GM18511 (cell line): Measurements from ENCODE around the gene ACER1.

Source experiments
- ATAC-seq: cut with Tn5 transposase; IDR thresholded peaks from one replicate; pipeline ENCODE4 v1.9.1; 2021; ENCODE audit warnings: mild to moderate bottlenecking, moderate library complexity; ENCODE audit not compliant: unreplicated experiment

The ACER1 gene

GRCh38 chr19:6269101-6269886 lies 64.1 kb downstream of the ACER1 start:
- no peak for ATAC-seq

GRCh38 chr19:6268382-6268771 lies 65.0 kb downstream of the ACER1 start:
- no peak for ATAC-seq

GRCh38 chr19:6267552-6268381 lies 65.6 kb downstream of the ACER1 start:
- ATAC-seq, result no peak

- no peak for ATAC-seq
Observed at GRCh38 chr19:6264803-6265202, 68.6 kb downstream of the ACER1 start.

- no peak for ATAC-seq
Observed at GRCh38 chr19:6263735-6264444, 69.5 kb downstream of the ACER1 start.

DNA sequence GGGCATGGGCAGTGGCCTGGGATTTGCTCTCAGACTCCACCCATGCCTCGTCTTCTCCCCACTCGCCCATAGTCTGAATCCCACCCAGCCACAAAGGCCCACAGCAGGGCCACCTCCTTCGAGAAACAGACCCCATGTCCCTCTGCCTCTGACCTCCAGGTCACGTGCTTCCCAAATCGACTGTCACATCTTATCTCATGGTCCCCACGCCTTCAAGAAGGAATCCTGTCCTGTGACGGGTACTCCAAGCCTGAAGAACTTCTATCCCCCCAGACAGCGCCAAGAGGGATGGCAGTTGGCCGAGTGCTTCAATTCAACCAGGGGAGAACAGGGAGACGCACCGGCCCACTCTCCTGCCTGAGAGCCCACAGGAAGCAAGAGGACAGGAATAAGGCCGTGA lies 70.1 kb downstream of the ACER1 start:
- no peak for ATAC-seq

GRCh38 chr19:6262519-6262918 lies 70.9 kb downstream of the ACER1 start:
- ATAC-seq, result no peak

DNA sequence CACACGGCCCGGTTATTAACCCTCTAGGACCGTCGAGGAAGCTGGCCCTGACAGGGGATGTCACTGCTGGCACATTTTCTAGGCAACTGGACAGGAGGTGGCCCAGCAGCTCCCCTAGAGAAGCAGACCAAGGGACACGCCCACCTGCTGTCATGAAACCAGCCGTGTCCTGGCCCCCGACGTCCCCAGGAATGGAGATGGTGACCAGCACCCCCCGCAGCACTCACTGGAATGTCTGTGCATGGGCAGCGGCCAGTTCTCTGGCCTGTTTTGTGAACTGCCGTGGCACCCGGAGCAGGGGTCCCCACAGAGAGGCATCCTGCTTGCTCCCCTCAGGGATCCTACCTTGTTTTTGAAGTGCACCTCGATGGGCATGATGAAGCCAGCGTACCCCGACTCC lies 71.5 kb downstream of the ACER1 start:
- ATAC-seq, result no peak

GRCh38 chr19:6260912-6261650 lies 72.3 kb downstream of the ACER1 start:
- ATAC-seq, result no peak

- ATAC-seq, result no peak
Observed at GRCh38 chr19:6260376-6260775, 73.0 kb downstream of the ACER1 start.

- ATAC-seq, result no peak
Observed at GRCh38 chr19:6259312-6259861, 74.0 kb downstream of the ACER1 start.

DNA sequence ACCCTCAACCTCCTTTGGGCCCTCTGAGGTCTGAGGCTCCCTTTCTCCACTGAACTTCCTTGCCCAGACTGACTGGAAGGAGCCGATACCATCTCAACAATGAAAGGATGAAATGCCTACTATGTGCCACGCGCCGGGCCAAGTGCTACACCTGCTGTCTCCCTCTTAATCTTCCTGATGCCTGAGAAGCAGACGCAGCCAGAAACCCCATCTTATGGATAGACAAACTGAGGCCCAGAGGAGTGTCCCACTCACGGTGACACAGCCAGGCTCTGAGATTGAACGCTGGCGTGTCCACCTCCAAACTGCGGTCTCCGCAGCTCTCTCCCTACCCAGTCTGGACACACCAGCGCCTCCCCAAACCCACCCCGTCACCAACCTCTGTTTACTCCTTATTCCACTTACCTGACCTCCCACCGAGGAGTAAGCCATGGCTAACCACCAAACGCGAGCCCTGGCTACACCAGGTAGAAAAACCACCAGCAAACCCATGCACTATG lies 74.5 kb downstream of the ACER1 start:
- ATAC-seq, result no peak
